ENCODE results near the gene TMEM255B.

GRCh38 chr13:113817860-113818691 is 59.0 kb downstream of the TMEM255B start:
- no peak for TF ChIP-seq CTCF (IDR thresholded peaks at IDR 0.05)
- no peak for TF ChIP-seq EP300 (IDR thresholded peaks at IDR 0.05)
- TF ChIP-seq POLR2A (IDR thresholded peaks at IDR 0.05), result no peak
